WTC11 (cell line): ENCODE results near the gene CTAGE8.
"Not testable (repeated sequence)": the region's sequence is repeated elsewhere in the genome, so short reads cannot be mapped to it uniquely, and the experiment has no call there.

Source experiments
- CBFB ChIP-seq: sonication (generic); formaldehyde crosslinking; IDR thresholded peaks from 2 replicates; pipeline ENCODE4 v1.8.1; 2022; ENCODE audit warnings: mild to moderate bottlenecking, low read depth, missing genetic modification reagents
- CTCF ChIP-seq: fragments of 200-600 bp; IDR thresholded peaks from 2 replicates; pipeline ENCODE4 v1.8.0; 2022; ENCODE audit warnings: antibody characterized with exemption
- HMGA2 ChIP-seq: fragments of 250-450 bp; sonication (Bioruptor Pico); IDR thresholded peaks from 2 replicates; pipeline ENCODE4 v1.4.0; 2021; ENCODE audit warnings: mild to moderate bottlenecking, moderate library complexity
- JUN ChIP-seq: sonication (generic); formaldehyde crosslinking; IDR thresholded peaks from 2 replicates; pipeline ENCODE4 v1.8.0; 2023; ENCODE audit warnings: mild to moderate bottlenecking, missing genetic modification reagents
- NR2C2 ChIP-seq: sonication (generic); formaldehyde crosslinking; IDR thresholded peaks from 2 replicates; pipeline ENCODE4 v1.8.0; 2022; ENCODE audit warnings: mild to moderate bottlenecking, missing genetic modification reagents
- ZNF281 ChIP-seq: sonication (generic); formaldehyde crosslinking; IDR thresholded peaks from 2 replicates; pipeline ENCODE4 v1.8.0; 2023; ENCODE audit warnings: mild to moderate bottlenecking, missing genetic modification reagents

GRCh38 chr7:144262128-144262527 lies 7.0 kb downstream of the CTAGE8 start:
- TF ChIP-seq CTCF; CBFB (CRISPR knock-in tag); NR2C2 (CRISPR knock-in tag); ZNF281; JUN (CRISPR knock-in tag); HMGA2 (CRISPR knock-in tag): not testable (repeated sequence)
